GM23338 (cell line): Measurements from ENCODE around the gene LINGO1. TPM values are rescaled to one million over a fixed set of nuclear protein-coding genes. Genes with fewer than 3 reads are reported as not detected.

Source experiments
- ATAC-seq: fragments of 200-7000 bp; cut with Tn5 transposase; 3 replicates; pipeline ENCODE4 v1.9.1; 2020
- DNase-seq: peaks from one replicate; pipeline ENCODE4 v3.0.0-alpha.2; 2015; ENCODE audit warnings: low spot score
- H2AFZ ChIP-seq: fragments of 200-600 bp; sonication (generic); 2 replicates; pipeline ENCODE4 v1.8.0; 2016; ENCODE audit warnings: antibody characterized with exemption, mild to moderate bottlenecking, moderate library complexity
- H3F3A ChIP-seq: fragments of 200-600 bp; sonication (generic); replicated peaks from 2 replicates; pipeline ENCODE4 v1.8.0; 2017; ENCODE audit warnings: antibody characterized with exemption, mixed run types, low read depth
- H3K27ac ChIP-seq: fragments of 200-600 bp; sonication (generic); 2 replicates; pipeline ENCODE4 v1.6.1; 2016; ENCODE audit warnings: low read depth
- H3K27me3 ChIP-seq: fragments of 200-600 bp; sonication (generic); 2 replicates; pipeline ENCODE4 v1.8.0; 2016; ENCODE audit warnings: mild to moderate bottlenecking, mixed run types, moderate library complexity; ENCODE audit not compliant: insufficient read depth
- H3K36me3 ChIP-seq: fragments of 200-600 bp; sonication (generic); 2 replicates; pipeline ENCODE4 v1.8.0; 2016; ENCODE audit warnings: mild to moderate bottlenecking; ENCODE audit not compliant: insufficient read depth
- H3K4me1 ChIP-seq: fragments of 200-600 bp; sonication (generic); 2 replicates; pipeline ENCODE4 v1.8.0; 2016; ENCODE audit warnings: mild to moderate bottlenecking, moderate library complexity; ENCODE audit not compliant: insufficient read depth
- H3K4me2 ChIP-seq: fragments of 200-600 bp; sonication (generic); 2 replicates; pipeline ENCODE4 v1.7.1; 2017; ENCODE audit warnings: mixed run types
- H3K4me3 ChIP-seq: fragments of 200-600 bp; sonication (generic); 2 replicates; pipeline ENCODE4 v1.6.1; 2016; ENCODE audit warnings: mixed run types
- H3K79me2 ChIP-seq: fragments of 200-600 bp; sonication (generic); replicated peaks from 2 replicates; pipeline ENCODE4 v1.8.0; 2017; ENCODE audit warnings: mild to moderate bottlenecking; ENCODE audit not compliant: insufficient read depth
- H3K9me2 ChIP-seq: fragments of 200-600 bp; sonication (generic); 2 replicates; pipeline ENCODE4 v1.8.0; 2017; ENCODE audit not compliant: insufficient read depth
- H4K20me1 ChIP-seq: fragments of 200-600 bp; sonication (generic); replicated peaks from 2 replicates; pipeline ENCODE4 v1.8.0; 2017; ENCODE audit warnings: mild to moderate bottlenecking; ENCODE audit not compliant: insufficient read depth
- H3K27ac Mint-ChIP-seq: 2 replicates; pipeline ENCODE4 v1.8.0; 2020; ENCODE audit warnings: inconsistent platforms, mild to moderate bottlenecking, moderate library complexity, mixed read lengths
- H3K27me3 Mint-ChIP-seq: 3 replicates; pipeline ENCODE4 v1.8.0; 2022; ENCODE audit warnings: low read depth, mild to moderate bottlenecking, moderate library complexity, mixed read lengths, inconsistent platforms; ENCODE audit not compliant: insufficient read depth, poor library complexity
- H3K36me3 Mint-ChIP-seq: 3 replicates; pipeline ENCODE4 v1.8.0; 2021; ENCODE audit warnings: low read depth, mild to moderate bottlenecking, inconsistent platforms, moderate library complexity, mixed read lengths
- H3K4me1 Mint-ChIP-seq: 3 replicates; pipeline ENCODE4 v1.8.0; 2020; ENCODE audit warnings: mild to moderate bottlenecking, inconsistent platforms, mixed read lengths
- H3K4me3 Mint-ChIP-seq: 3 replicates; pipeline ENCODE4 v1.8.0; 2021; ENCODE audit warnings: moderate library complexity, mild to moderate bottlenecking, inconsistent platforms, mixed read lengths
- H3K9me3 Mint-ChIP-seq: 3 replicates; pipeline ENCODE4 v1.8.0; 2020; ENCODE audit warnings: moderate library complexity, mild to moderate bottlenecking, inconsistent platforms, mixed read lengths
- CREB1 ChIP-seq: fragments of 250-450 bp; sonication (Bioruptor Pico); IDR thresholded peaks from 2 replicates; pipeline ENCODE4 v1.5.0; 2020; ENCODE audit warnings: low read depth, mild to moderate bottlenecking, moderate library complexity
- ETS1 ChIP-seq: IDR thresholded peaks from 2 replicates; pipeline ENCODE4 v1.6.1; 2016; ENCODE audit warnings: antibody characterized with exemption
- EZH2 ChIP-seq: fragments of 200-600 bp; sonication (generic); IDR thresholded peaks from one replicate; pipeline ENCODE4 v1.8.0; 2017; ENCODE audit warnings: antibody characterized with exemption, mild to moderate bottlenecking, low read depth; ENCODE audit not compliant: unreplicated experiment
- EZH2phosphoT487 ChIP-seq: fragments of 200-600 bp; sonication (generic); IDR thresholded peaks from one replicate; pipeline ENCODE4 v1.8.1; 2018; ENCODE audit warnings: antibody characterized with exemption; ENCODE audit not compliant: unreplicated experiment
- JUNB ChIP-seq: IDR thresholded peaks from one replicate; pipeline ENCODE4 v1.6.1; 2016; ENCODE audit warnings: antibody characterized with exemption; ENCODE audit not compliant: unreplicated experiment
- NANOG ChIP-seq: IDR thresholded peaks from 2 replicates; pipeline ENCODE4 v1.6.1; 2016; ENCODE audit warnings: antibody characterized with exemption, borderline replicate concordance
- POLR2AphosphoS5 ChIP-seq: IDR thresholded peaks from 2 replicates; pipeline ENCODE4 v1.6.1; 2016; ENCODE audit warnings: antibody characterized with exemption, low read depth
- REST ChIP-seq: IDR thresholded peaks from one replicate; pipeline ENCODE4 v1.6.1; 2018; ENCODE audit warnings: antibody characterized with exemption; ENCODE audit not compliant: unreplicated experiment
- ZNF331 ChIP-seq: fragments of 250-450 bp; sonication (Bioruptor Pico); IDR thresholded peaks from 2 replicates; pipeline ENCODE4 v1.5.0; 2020; ENCODE audit warnings: low read depth, mild to moderate bottlenecking, moderate library complexity
- ZNF462 ChIP-seq: fragments of 250-450 bp; sonication (Bioruptor Pico); IDR thresholded peaks from 2 replicates; pipeline ENCODE4 v1.5.0; 2020; ENCODE audit warnings: mild to moderate bottlenecking, moderate library complexity
- polyA plus RNA-seq: library from polyadenylated mRNA; unstranded; fragments of >200 nt; fragmentation: Nextera tagmentation; extraction: Ambion mirVana; gene quantifications from 2 replicates; pipeline ENCODE4 v1.2.1, GENCODE V29; 2016
- total RNA-seq: library from RNA; depleted of rRNA; stranded (reverse); fragments of >200 nt; shearing (Covaris generic); gene quantifications from 2 replicates; pipeline ENCODE4 v1.2.3, GENCODE V29; 2014

Gene LINGO1
- total and polyA plus RNA-seq, 2 experiments from 2014 or later = 16.9 to 63.1 TPM

GRCh38 chr15:77645602-77646001, 12.9 kb upstream of the LINGO1 start:
- H3K79me2 ChIP-seq = no peaks in the 10 kb centered on the region
- Mint-ChIP-seq H3K9me3 (no peaks in the 10 kb centered on the region), H3K4me1 (peaks cover 20% of the 10 kb centered on the region), H3K27me3 (peaks cover 1% of the 10 kb centered on the region), H3K4me3 (no peak overlapping the region), H3K36me3 (no peaks in the 10 kb centered on the region), H3K27ac (no peak overlapping the region)
- H3K9me2 ChIP-seq = no peaks in the 10 kb centered on the region
- ATAC-seq (no peak), DNase-seq (no peak)
- no peaks in the 10 kb centered on the region for H3F3A ChIP-seq
- H3K27me3 ChIP-seq = no peaks in the 10 kb centered on the region
- H3K4me3 ChIP-seq = no peak overlapping the region
- H2AFZ ChIP-seq = no peak overlapping the region
- H3K27ac ChIP-seq = no peak overlapping the region
- no peak overlapping the region for H3K4me2 ChIP-seq
- H4K20me1 ChIP-seq = no peaks in the 10 kb centered on the region
- H3K36me3 ChIP-seq = no peaks in the 10 kb centered on the region
- TF ChIP-seq REST = no peak
- no peak for TF ChIP-seq ZNF331
- TF ChIP-seq EZH2phosphoT487 = no peak
- TF ChIP-seq ETS1 = no peak
- H3K4me1 ChIP-seq = no peaks in the 10 kb centered on the region

- Mint-ChIP-seq H3K36me3 (no peaks in the 10 kb centered on the region), H3K27ac (no peak overlapping the region), H3K9me3 (no peaks in the 10 kb centered on the region), H3K4me1 (peaks cover 17% of the 10 kb centered on the region), H3K27me3 (peaks cover 1% of the 10 kb centered on the region), H3K4me3 (no peak overlapping the region)
- Histone ChIP-seq H3K27me3 (no peaks in the 10 kb centered on the region), H3K4me3 (no peak overlapping the region), H3K27ac (no peak overlapping the region), H3K4me2 (no peak overlapping the region), H3K9me2 (no peaks in the 10 kb centered on the region), H3F3A (no peaks in the 10 kb centered on the region), H4K20me1 (no peaks in the 10 kb centered on the region), H3K36me3 (no peaks in the 10 kb centered on the region), H2AFZ (no peak overlapping the region), H3K4me1 (no peaks in the 10 kb centered on the region), H3K79me2 (no peaks in the 10 kb centered on the region)
- no peak for DNase-seq
- ATAC-seq = no peak
- no peak for TF ChIP-seq ETS1
- TF ChIP-seq ZNF462 (CRISPR knock-in tag) = no peak
- no peak for TF ChIP-seq POLR2AphosphoS5
- TF ChIP-seq JUNB = no peak
- TF ChIP-seq NANOG = no peak
- no peak for TF ChIP-seq EZH2
- no peak for TF ChIP-seq CREB1
Measured at GRCh38 chr15:77644543-77645247, 12.0 kb upstream of the LINGO1 start.
